Measurements from ENCODE around the gene GUCY2F. TPM values are rescaled to one million over a fixed set of nuclear protein-coding genes. Genes with fewer than 3 reads are reported as not detected.

The GUCY2F gene
- total and polyA plus RNA-seq, 11 donors = not detected

DNA sequence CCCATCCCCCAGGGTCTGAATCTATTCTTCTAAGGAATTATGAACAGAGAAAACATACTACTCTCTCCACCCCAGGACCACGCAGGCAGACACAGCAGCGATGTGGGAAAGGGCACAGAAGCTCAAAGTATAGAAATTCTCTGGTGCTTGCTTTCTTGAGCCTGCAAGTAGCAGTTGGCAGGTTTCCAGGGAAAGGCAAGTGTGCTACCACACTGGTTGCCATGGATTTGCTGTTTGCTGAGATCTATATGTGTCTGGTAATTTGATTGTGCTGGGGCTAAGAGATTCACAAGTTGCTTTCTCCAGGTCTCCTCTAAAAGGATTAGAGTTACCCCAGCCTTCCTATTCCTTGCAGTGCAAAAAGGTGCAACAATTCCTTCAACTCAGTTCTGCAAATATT is 83.1 kb downstream of the GUCY2F start:
- Histone ChIP-seq H3K27me3 (peaks cover 0 to 20% (median 0%) of the 10 kb centered on the region in 9 donors), H3K4me3 (no peak overlapping the region), H3K27ac (no peak overlapping the region), H3K9me3 (no peaks in the 10 kb centered on the region), H3K4me1 (no peaks in the 10 kb centered on the region), H3K36me3 (no peaks in the 10 kb centered on the region)
- WGBS, 4 donors = 70 to 86% (median 77%) methylated on average over 2 of the region's 2 CpGs
- ATAC-seq (no peak), DNase-seq (no peak)
- intact Hi-C loops (cut with DNase I) = no loop called here
- TF ChIP-seq, protein P1, sequence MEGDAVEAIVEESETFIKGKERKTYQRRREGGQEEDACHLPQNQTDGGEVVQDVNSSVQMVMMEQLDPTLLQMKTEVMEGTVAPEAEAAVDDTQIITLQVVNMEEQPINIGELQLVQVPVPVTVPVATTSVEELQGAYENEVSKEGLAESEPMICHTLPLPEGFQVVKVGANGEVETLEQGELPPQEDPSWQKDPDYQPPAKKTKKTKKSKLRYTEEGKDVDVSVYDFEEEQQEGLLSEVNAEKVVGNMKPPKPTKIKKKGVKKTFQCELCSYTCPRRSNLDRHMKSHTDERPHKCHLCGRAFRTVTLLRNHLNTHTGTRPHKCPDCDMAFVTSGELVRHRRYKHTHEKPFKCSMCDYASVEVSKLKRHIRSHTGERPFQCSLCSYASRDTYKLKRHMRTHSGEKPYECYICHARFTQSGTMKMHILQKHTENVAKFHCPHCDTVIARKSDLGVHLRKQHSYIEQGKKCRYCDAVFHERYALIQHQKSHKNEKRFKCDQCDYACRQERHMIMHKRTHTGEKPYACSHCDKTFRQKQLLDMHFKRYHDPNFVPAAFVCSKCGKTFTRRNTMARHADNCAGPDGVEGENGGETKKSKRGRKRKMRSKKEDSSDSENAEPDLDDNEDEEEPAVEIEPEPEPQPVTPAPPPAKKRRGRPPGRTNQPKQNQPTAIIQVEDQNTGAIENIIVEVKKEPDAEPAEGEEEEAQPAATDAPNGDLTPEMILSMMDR (IDR thresholded peaks at IDR 0.05) = no peak
- no peak for TF ChIP-seq POLR2A (IDR thresholded peaks at IDR 0.05)

DNA sequence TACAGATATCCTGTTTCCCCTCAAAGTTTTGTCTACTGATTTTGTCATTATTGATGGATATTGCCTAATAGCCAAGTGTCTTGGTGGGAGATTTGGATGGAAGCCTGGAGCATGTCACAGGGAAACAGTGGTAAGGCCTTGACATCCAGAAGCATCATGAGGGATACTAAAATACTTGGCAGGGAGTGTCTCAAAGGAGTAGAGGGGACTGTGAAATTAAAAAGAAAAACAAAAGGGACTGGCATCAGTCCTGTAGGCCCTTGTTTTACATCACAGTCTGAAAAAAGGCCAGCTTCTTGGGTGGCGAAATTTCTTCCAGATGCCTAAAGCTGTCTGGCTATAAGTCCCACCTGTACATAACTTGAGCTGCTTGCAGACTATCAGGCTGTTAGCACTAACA is 83.8 kb downstream of the GUCY2F start:
- Histone ChIP-seq H3K4me1 (no peaks in the 10 kb centered on the region), H3K36me3 (no peaks in the 10 kb centered on the region), H3K27ac (no peak overlapping the region), H3K27me3 (peaks cover 0 to 20% (median 0%) of the 10 kb centered on the region in 9 donors), H3K4me3 (no peak overlapping the region), H3K9me3 (no peaks in the 10 kb centered on the region)
- TF ChIP-seq, protein P1 (IDR thresholded peaks at IDR 0.05) = no peak
- DNase-seq (no peak), ATAC-seq (no peak)
- WGBS, 4 donors = 53 to 94% (median 74%) methylated on average over 1 of the region's 1 CpG
- intact Hi-C loops (cut with DNase I) = no loop called here

DNA sequence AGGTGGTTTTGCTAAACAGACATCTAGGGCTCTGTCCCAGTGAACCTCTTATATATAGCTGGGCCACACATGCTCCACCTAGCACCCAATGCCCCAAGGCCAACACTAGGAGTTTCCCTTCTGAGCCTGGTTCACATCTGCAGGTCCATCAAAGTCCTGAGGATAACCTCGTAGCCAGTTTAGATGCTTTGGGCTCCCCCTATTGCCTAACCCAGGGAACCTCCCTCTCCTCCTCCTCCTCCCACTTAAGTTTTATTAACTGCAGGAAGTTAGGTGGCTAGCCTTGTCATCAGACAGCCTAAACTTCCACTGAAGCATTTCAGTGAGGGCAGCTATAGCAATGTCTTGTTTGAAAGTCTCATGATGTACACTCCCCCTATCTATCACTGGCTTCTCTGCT is 88.0 kb downstream of the GUCY2F start:
- TF ChIP-seq POLR2A (IDR thresholded peaks at IDR 0.05) = no peak
- TF ChIP-seq, protein P1 (IDR thresholded peaks at IDR 0.05) = no peak
- DNase-seq = no peak
- H3K27ac ChIP-seq = no peak overlapping the region
- intact Hi-C loops (cut with DNase I) = no loop called here
- H3K36me3 ChIP-seq = no peaks in the 10 kb centered on the region
- H3K4me3 ChIP-seq = no peak overlapping the region
- no peaks in the 10 kb centered on the region for H3K4me1 ChIP-seq
- 0 to 13% (median 7%) methylated on average over 1 of the region's 1 CpG for WGBS, 4 donors
- H3K27me3 ChIP-seq = peaks cover 0 to 40% (median 0%) of the 10 kb centered on the region in 9 donors
- H3K9me3 ChIP-seq = no peaks in the 10 kb centered on the region
- ATAC-seq = no peak

DNA sequence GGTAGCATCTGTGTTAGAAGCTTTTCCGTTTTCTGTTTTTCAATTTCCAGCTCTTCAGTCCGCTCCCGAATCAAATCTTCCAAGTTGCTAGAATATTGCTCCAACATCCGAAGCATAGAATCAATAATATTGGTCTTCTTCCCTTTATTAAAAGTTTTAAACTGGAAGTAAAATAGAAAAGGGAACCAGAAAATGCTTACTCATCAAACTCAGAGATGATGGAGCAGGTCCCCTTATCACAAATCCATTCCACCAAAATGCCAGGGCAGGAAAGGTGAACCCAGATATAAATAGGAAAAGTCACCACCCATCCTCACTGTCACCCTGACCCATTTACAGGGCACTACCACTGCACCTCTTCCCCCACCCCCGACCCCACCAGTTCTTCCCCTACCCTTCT is 89.0 kb downstream of the GUCY2F start:
- intact Hi-C loops (cut with DNase I) = no loop called here
- Histone ChIP-seq H3K36me3 (no peaks in the 10 kb centered on the region), H3K4me1 (no peaks in the 10 kb centered on the region), H3K9me3 (no peaks in the 10 kb centered on the region), H3K27ac (no peak overlapping the region), H3K27me3 (peaks cover 0 to 46% (median 0%) of the 10 kb centered on the region in 9 donors), H3K4me3 (no peak overlapping the region)
- no peak for TF ChIP-seq POLR2A (IDR thresholded peaks at IDR 0.05)
- TF ChIP-seq, protein P1 (IDR thresholded peaks at IDR 0.05) = no peak
- 71 to 91% (median 83%) methylated on average over 5 of the region's 5 CpGs for WGBS, 4 donors
- DNase-seq = no peak
- no peak for ATAC-seq
